HG03558 (cell line): ENCODE results near the gene S100A11.

Experiments
- ATAC-seq: cut with Tn5 transposase; IDR thresholded peaks from one replicate; pipeline ENCODE4 v1.9.1; 2021; ENCODE audit warnings: moderate number of reproducible peaks; ENCODE audit not compliant: unreplicated experiment; ENCODE audit errors: extremely low read depth

The S100A11 gene

DNA sequence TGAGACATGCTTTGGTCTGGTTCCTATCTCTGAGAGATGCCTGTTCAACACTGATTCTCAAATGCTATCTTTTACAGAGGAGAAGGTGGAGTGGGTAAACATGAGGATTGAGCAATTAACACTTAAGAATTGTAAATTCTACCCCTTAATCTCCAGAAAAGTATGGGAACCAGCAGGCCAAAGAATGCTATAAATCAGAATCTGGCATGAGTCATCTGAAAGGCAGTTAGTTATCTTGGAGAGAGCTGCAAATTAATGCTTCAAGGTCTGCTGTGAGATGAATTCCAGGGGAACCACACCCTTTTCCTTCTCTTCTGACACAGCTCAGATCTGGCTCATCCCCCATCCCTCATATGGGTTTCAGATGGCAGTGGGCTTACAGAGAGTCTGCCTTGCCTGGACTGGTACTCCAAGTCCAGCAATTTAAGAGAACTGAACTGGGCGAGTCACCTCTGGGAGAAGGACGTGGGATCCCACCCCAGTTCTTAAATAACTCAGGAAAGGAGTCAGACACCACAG lies 48.3 kb downstream of the S100A11 start:
- no peak for ATAC-seq

DNA sequence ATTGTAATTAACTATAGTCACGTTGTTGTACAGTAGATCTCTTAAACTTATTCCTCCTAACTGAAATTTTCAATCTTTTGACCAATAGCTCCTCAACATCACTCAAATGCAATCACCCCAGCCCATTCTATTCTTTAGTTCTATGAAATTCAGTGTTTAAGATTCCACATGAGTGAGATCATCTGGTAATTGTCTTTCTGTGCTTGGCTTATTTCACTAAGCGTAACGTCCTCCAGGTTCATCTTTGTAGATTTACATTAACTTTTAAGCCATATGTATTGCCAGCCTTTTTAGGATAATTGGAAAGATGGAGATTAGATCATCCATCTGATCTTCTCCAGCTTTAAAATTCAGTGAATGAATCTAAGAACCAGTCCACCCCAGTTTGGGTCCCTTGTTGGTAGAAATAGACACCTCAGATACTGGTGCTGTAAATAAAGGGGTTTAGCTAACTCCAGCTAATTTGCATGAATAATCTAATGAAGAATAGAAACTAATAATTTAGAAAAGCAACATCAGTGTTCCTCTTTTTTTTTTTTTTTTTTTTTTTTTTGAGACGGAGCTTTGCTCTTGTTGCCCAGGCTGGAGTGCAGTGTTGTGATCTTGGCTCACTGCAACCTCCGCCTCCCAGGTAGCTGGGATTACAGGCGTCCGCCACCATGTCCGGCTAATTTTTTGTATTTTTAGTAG lies 50.2 kb downstream of the S100A11 start:
- no peak for ATAC-seq

DNA sequence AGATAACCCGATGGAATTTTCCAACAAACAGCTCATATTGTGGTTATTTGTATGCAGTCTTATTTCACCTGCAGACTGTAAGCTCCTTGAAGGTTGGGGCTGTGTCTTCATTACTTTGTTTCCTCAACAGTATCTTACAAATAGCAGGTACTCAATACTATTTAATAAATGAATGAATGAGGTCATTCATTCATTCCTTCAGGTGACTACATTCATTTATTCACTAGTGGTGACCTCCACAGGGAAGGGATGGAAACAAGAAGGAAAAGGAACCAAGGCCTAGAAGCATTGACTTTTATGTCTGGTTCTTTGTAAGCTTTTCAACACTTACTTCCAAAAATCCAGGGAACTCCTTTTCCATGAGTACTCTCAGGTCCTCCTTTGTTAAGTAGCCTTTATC lies 51.0 kb downstream of the S100A11 start:
- ATAC-seq, result no peak

DNA sequence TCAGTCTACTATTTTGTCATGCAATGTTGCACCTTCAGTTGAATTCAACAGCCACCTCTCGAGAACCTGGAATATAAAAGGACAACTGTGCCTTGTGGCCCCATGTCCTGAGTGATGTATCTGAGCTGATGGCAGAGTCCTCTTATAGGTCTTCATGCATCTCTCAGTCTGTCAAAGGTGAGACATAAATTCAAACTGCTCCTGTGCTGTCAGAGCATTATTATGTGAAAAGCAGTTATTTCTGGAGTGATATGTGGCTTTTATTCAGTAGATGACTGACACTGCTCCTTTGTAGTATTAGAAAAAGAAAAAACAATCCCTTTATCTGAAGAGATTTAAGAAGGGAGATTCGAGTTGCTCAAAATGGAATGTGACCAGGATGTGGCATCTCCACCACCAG lies 51.5 kb downstream of the S100A11 start:
- no peak for ATAC-seq

DNA sequence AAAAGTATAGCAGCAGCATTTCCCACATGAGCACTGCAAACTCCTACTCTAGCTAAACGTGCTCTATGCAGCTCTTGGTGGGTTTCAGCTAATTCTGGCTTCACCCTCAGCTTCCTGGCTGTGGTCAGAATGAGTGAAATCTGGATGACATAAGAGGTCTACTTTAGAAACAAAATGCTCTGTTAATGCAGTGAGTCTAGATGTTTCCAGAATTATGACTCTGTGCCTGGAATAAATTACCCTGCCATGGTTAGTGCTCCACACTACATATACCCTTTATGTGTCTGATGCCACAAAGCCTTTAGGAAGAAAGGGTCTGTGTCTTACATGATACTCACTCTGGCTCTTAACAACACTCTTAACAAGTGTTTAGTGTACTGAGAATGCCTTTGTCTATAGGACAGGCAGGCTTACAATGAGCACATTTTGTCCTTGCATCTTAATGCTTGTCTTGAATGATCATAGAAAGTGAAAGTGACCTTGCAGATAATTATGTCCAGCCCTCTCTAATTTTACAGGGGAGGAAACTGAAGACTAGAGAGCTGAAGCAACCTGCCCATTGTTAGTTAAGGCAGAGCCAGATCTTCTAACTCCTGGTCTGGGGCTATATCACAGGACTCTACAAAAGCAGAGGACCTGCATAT lies 52.4 kb downstream of the S100A11 start:
- ATAC-seq, result no peak
